Measurements from ENCODE around the gene TSHZ2. TPM values are rescaled to one million over a fixed set of nuclear protein-coding genes. Genes with fewer than 3 reads are reported as not detected.

The TSHZ2 gene
- total and polyA plus RNA-seq, 3 donors from 2014 or later: 13.0 to 41.9 (median 40.4) TPM

DNA sequence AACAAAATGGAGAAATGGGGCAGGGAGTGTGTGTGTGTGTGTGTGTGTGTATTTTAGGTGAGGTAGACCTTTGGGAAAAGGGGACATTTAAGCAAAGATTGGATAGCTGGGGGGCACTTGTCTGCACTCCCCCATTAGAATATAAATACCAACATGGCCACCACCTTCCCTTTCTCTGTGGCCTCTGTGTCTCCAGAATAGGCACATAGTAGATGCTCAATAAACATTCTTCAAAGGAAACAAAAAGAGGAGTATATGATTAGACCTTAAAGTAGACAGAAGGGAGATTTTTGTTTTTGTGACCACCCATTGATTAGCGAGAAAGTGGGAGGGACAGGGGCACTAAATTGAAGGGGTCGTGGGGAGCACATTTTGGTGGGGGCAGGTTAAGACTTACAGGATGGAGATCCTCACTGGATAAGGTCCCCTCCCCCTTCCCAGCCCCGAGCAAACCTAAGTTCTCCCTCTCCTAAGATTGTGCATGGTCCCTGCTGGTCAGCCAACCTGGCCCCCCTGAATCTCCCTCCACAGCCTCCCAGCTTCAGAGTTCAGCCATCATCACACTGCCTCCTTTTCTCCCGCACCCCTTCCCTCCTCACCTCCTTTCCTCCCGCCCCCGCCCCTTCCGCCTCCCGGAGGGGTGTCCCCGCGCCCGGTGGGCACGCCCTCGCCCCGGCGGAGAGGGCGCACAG, 514 bp upstream of the TSHZ2 start:
- peak overlapping the region; percentile 69 to 71 for H3K4me3 ChIP-seq
- H3K4me1 ChIP-seq: no peaks in the 10 kb centered on the region
- DNase-seq: no peak
- H3K36me3 ChIP-seq (ENCODE audit: low read depth, missing control alignments): no peaks in the 10 kb centered on the region
- H3K27me3 ChIP-seq: no peaks in the 10 kb centered on the region
- TF ChIP-seq, protein P1, sequence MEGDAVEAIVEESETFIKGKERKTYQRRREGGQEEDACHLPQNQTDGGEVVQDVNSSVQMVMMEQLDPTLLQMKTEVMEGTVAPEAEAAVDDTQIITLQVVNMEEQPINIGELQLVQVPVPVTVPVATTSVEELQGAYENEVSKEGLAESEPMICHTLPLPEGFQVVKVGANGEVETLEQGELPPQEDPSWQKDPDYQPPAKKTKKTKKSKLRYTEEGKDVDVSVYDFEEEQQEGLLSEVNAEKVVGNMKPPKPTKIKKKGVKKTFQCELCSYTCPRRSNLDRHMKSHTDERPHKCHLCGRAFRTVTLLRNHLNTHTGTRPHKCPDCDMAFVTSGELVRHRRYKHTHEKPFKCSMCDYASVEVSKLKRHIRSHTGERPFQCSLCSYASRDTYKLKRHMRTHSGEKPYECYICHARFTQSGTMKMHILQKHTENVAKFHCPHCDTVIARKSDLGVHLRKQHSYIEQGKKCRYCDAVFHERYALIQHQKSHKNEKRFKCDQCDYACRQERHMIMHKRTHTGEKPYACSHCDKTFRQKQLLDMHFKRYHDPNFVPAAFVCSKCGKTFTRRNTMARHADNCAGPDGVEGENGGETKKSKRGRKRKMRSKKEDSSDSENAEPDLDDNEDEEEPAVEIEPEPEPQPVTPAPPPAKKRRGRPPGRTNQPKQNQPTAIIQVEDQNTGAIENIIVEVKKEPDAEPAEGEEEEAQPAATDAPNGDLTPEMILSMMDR (IDR thresholded peaks at IDR 0.05): no peak
- no peak for TF ChIP-seq POLR2A (IDR thresholded peaks at IDR 0.05)
- intact Hi-C loops (cut with DNase I; ENCODE audit: low total_unique reads): no loop called here
- H3K9me3 ChIP-seq: no peaks in the 10 kb centered on the region
- peak overlapping the region; percentile 93 to 94 for H3K27ac ChIP-seq
- 4 to 6% methylated on average over 11 to 14 of the region's 16 CpGs for WGBS, 2 donors

DNA sequence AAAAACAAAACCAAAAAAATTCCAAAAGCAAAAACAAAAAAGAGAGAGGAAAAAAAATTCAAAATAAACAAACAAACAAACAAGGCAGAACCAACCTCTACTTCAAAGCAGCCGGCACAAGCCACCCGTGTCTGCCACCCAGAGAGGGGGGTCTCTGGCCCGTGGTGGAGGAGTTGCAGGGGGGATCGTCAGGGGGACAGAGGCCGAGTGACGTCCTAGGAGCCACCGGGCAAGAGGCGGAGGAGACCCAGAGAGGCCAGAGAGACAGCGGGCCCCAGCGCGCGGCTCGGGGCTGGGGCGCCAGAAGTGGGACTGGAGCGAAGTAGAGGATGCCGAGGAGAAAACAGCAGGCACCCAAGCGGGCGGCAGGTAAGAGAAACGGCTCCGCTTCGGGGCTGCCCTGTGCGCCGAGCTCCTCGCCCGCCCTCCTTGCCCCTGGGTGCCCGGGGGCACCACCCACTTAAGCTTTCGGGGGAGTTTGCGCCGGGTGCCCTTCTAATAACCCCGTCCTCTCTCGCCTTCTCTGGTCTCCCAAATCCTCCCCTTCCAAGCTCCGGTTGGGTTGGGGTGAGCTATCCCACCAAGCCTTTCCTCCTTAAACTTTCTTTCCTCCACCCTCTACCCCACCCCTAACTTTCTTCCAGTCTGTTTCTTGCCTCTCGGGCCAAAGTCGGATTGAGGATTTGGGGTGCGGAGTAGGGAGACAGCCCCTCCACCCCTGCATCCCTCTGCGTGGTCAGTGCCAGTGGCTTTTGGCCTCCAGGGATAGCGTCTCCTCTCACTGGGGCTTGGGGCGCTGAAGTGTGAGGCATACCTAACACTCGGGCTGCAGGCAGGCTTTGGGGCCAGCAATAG, 1.0 kb downstream of the TSHZ2 start:
- TF ChIP-seq, protein P1 (IDR thresholded peaks at IDR 0.05): no peak
- TF ChIP-seq POLR2A (IDR thresholded peaks at IDR 0.05): no peak
- DNase-seq: peak; percentile 62
- intact Hi-C loops (cut with DNase I; ENCODE audit: low total_unique reads): no loop called here

DNA sequence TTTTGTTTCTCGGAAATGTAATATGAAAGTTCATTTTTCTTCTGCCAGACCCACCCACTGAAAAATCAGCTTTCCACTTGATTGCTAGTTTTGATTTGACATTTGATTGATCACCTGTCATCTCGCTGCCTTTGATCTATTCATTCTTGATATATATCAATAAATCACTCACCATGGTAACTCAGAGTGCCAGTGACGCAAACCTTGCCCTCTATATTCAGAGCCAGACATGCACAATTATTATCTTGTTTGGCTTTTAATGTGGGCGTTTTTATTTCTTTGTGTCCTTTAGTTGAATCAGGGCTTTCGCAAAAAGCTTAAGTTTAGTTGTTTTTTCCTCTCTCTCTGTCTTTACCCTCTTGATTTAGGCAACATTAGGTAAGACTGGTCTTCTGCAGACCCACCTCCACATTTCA, 2.0 kb downstream of the TSHZ2 start:
- Histone ChIP-seq H3K27me3 (no peaks in the 10 kb centered on the region), H3K27ac (peak overlapping the region; percentile 93 to 94), H3K9me3 (no peaks in the 10 kb centered on the region), H3K36me3 (ENCODE audit: low read depth, missing control alignments) (no peaks in the 10 kb centered on the region), H3K4me1 (no peaks in the 10 kb centered on the region), H3K4me3 (peak overlapping the region; percentile 69 to 71)
- WGBS, 2 donors: 24 to 25% methylated on average over 5 of the region's 5 CpGs
- TF ChIP-seq, protein P1 (IDR thresholded peaks at IDR 0.05): no peak
- TF ChIP-seq POLR2A (IDR thresholded peaks at IDR 0.05): no peak
- intact Hi-C loops (cut with DNase I; ENCODE audit: low total_unique reads): no loop called here
- DNase-seq: peak; percentile 43

More for the DNA sequence above, 1.0 kb downstream of the TSHZ2 start:
- no peaks in the 10 kb centered on the region for H3K9me3 ChIP-seq
- peak overlapping the region; percentile 93 to 94 for H3K27ac ChIP-seq
- WGBS, 2 donors: 0 to 1% methylated on average over 39 of the region's 39 CpGs
- no peaks in the 10 kb centered on the region for H3K36me3 ChIP-seq (ENCODE audit: low read depth, missing control alignments)
- no peaks in the 10 kb centered on the region for H3K27me3 ChIP-seq
- no peaks in the 10 kb centered on the region for H3K4me1 ChIP-seq
- H3K4me3 ChIP-seq: peak overlapping the region; percentile 69 to 71

DNA sequence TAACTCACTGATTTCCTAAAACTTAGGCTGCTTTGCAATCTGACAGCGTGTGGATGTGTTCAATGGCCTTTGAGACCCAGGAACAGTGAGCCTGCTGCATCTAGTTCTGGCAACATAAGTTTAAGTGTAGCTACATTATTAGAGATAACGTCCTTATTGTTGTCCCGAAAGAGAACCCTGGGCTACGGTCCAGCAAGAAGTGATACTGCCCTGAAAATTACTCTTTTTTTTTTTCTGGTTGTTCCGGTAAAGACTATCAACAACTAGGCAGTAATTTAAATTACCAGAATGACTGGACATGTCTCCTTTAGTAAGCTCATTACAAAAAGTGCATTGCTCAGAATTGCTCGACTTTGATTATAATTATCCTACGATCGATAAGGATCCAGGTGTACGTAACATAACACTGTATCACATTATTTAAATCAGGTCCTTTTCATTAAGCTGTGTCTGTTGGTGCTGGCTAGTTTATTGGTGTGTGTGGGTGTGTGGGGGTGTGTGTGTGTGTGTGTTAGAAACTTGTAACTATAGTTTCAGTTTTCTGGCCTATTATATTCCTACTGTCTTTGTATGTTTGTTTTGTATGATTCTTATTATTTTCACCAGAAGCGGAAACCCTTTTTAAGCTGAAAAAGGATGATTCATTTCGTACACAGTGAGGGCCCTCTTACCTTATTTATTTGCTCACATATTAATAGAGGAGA, 3.0 kb downstream of the TSHZ2 start:
- H3K27me3 ChIP-seq: no peaks in the 10 kb centered on the region
- 33 to 37% methylated on average over 11 of the region's 11 CpGs for WGBS, 2 donors
- TF ChIP-seq, protein P1 (IDR thresholded peaks at IDR 0.05): no peak
- no peak for TF ChIP-seq POLR2A (IDR thresholded peaks at IDR 0.05)
- H3K27ac ChIP-seq: peak overlapping the region; percentile 93 to 94
- no peaks in the 10 kb centered on the region for H3K9me3 ChIP-seq
- intact Hi-C loops (cut with DNase I; ENCODE audit: low total_unique reads): no loop called here
- H3K4me3 ChIP-seq: peak overlapping the region; percentile 69 to 71
- peak; percentile 83 for DNase-seq
- H3K4me1 ChIP-seq: no peaks in the 10 kb centered on the region
- H3K36me3 ChIP-seq (ENCODE audit: low read depth, missing control alignments): no peaks in the 10 kb centered on the region

All from testis (tissue), 3 donors.